ENCODE measurements around the gene FNIP1.
"Not testable (repeated sequence)": the region's sequence is repeated elsewhere in the genome, so short reads cannot be mapped to it uniquely, and the experiment has no call there.

Gene FNIP1

GRCh38 chr5:131693894-131694293, 102.9 kb downstream of the FNIP1 start:
- in situ Hi-C loops (cut with HindIII; ENCODE audit: low sequenced_read_pairs): no loop called here

GRCh38 chr5:131685516-131686171, 111.2 kb downstream of the FNIP1 start:
- in situ Hi-C loops (cut with HindIII; ENCODE audit: low sequenced_read_pairs): no loop called here

DNA sequence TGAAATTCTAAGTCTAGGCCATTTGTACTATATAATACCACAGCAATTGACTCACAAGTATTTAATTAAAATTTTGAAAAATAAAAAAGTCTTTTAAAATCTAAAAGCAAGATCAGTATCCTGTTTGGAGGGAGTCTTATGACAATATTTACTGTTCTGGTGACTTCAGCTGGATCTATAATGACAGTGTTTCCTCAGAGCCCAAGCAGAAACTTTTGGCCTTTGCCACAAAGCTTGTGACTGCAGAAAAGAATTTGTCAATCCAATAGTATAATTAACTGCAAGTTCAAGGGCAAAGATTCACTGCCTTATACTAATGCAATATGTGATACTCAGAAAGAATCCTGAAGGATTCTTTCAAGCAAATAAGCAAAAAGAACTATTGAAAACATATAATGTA, 112.2 kb downstream of the FNIP1 start:
- in situ Hi-C loops (cut with HindIII; ENCODE audit: low sequenced_read_pairs): no loop called here

- in situ Hi-C loops (cut with HindIII; ENCODE audit: low sequenced_read_pairs): no loop called here
Observed at GRCh38 chr5:131684051-131684450, 112.8 kb downstream of the FNIP1 start.

GRCh38 chr5:131682826-131683225, 114.0 kb downstream of the FNIP1 start:
- in situ Hi-C loops (cut with HindIII; ENCODE audit: low sequenced_read_pairs): no loop called here

DNA sequence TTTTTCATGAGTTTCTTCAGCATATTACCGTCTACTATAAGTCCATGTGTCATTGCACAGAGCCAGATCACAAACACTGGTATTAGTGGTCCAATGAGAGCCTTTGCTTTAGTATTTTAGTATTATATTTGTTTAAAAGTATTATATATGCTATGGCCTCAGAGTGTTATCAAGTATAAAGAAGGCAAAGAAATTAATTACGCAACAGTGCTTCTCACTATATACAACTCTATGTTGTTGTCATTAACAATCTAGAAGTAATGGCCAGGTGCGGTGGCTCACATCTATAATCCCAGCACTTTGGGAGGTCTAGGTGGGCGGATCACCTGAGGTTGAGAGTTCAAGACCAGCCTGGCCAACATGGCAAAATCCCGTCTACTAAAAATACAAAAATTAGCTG, 114.6 kb downstream of the FNIP1 start:
- in situ Hi-C loops (cut with HindIII; ENCODE audit: low sequenced_read_pairs): no loop called here

- in situ Hi-C loops (cut with HindIII; ENCODE audit: low sequenced_read_pairs): no loop called here
Observed at GRCh38 chr5:131679911-131680310, 116.9 kb downstream of the FNIP1 start.

DNA sequence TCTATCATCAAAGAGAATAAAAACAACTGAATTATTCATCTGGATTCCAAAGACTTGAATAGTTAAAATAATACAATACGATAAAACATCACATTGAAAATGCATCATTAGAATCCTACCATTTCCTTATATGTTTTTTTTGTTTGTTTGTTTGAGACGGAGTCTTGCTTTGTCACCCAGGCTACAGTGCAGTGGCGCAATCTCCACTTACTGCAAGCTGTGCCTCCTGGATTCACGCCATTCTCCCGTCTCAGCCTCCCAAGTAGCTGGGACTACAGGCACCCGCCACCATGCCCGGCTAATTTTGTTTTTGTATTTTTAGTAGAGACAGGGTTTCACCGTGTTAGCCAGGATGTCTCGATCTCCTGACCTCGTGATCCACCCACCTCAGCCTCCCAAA, 118.5 kb downstream of the FNIP1 start:
- in situ Hi-C loops (cut with HindIII; ENCODE audit: low sequenced_read_pairs): not testable (repeated sequence)

- in situ Hi-C loops (cut with HindIII; ENCODE audit: low sequenced_read_pairs): no loop called here
Observed at GRCh38 chr5:131677115-131677514, 119.7 kb downstream of the FNIP1 start.

GRCh38 chr5:131672776-131673175, 124.0 kb downstream of the FNIP1 start:
- in situ Hi-C loops (cut with HindIII; ENCODE audit: low sequenced_read_pairs): no loop called here

DNA sequence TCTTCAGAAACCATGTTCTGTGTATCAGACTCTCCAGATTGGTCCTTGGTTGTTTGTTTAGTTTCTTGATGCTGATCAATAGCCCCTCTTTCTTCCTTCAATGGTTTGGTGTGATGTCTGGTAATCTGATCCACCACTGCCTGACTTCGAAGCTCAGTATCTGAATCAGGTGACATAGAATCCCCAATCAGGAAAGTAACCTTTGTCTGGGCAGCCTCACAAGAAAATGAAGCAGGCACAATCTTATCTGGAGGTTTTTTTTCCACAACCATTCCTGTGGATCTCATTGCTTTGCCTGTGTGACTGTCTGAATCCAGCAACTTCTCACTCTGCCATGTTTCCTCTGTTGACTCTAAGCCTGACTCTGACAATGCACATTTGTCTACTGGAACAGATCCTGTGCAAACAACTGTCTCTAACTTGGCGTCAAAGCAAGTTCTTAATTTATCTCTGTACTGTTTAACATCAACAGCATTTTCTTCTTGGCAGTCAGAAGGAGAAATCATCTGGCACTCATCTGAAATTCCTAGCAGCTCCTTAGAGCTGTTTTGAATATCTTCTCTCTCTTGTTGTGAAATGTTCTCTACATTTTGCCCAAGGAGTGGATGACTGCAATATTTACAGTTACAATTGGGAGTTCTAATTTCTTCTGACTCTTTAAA, 124.7 kb downstream of the FNIP1 start:
- in situ Hi-C loops (cut with HindIII; ENCODE audit: low sequenced_read_pairs): no loop called here

DNA sequence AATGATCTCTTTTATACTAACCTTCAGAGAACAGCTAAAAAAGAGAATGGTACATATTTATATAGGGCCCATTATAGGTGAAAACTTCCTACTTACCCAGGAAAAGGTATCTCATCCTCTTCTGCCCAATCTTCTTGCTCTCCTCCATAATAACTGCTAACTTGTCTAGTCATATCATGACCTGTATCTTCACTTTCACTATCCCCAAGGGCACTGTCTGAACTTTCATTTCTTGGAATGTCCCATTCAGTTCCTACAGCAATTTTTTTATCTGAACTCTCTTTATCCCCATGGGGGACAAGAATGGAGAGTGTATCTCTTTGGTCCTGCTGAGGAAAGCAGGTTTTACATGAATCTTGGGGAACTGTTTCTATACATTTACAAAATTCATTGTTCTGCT, 125.4 kb downstream of the FNIP1 start:
- in situ Hi-C loops (cut with HindIII; ENCODE audit: low sequenced_read_pairs): no loop called here

GRCh38 chr5:131664929-131665328, 131.9 kb downstream of the FNIP1 start:
- in situ Hi-C loops (cut with HindIII; ENCODE audit: low sequenced_read_pairs): no loop called here

DNA sequence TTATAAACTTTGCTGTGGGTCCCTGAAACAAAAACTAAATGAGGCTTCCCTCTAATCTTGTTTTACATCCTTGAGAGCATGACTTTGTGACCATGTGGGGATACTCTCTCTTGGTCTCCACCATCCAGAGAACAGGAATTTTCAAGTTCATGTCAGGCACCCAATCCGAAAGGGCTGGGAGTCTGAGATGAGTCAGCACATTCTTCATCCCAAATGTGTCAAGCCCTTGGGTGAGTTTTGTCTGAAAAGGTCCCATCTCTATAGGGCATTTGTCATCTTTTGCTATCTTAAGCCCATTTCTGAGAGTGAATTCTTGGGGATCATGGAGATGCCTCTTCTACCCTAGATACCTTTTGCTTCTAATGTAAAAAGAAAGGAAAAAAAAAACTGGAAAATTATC, 134.9 kb downstream of the FNIP1 start:
- in situ Hi-C loops (cut with HindIII; ENCODE audit: low sequenced_read_pairs): no loop called here

- in situ Hi-C loops (cut with HindIII; ENCODE audit: low sequenced_read_pairs): no loop called here
Observed at GRCh38 chr5:131659841-131660240, 137.0 kb downstream of the FNIP1 start.

GRCh38 chr5:131659290-131659689, 137.5 kb downstream of the FNIP1 start:
- in situ Hi-C loops (cut with HindIII; ENCODE audit: low sequenced_read_pairs): no loop called here

DNA sequence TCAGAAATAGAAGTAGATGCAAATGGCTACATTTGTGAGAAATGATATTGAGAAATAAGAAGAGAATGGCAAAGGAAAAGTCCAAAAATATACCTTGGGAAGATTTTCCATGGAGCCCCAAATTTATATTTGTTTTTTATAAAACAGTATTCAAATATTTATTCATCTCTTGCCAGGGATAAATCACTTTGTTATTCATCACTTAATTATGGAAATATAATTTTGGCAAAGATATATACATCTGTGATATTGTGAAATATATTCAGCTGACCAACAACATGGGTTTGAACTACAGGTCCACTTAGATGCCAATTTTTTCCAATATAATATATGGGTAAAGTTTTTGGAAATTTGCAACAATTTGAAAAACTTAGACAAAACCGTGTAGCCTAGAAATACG, 142.0 kb downstream of the FNIP1 start:
- in situ Hi-C loops (cut with HindIII; ENCODE audit: low sequenced_read_pairs): no loop called here

DNA sequence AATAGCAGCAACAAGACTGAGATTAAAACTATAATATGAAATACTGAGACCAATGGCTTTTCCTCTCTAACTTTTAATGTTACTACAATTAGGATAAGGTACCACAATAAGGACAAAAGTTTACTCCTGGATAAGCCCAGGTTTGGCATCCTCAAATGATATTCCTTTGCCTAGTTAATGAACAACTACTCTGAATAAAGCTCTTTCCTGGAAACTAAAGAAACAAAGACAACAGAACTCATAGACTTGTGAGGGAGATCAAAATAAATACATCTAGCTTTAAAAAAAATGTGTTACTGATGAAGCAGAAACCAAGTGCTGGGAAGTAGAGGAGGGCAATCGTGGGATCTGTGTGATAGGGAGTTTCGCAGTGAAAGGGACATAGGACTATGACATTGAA, 142.5 kb downstream of the FNIP1 start:
- in situ Hi-C loops (cut with HindIII; ENCODE audit: low sequenced_read_pairs): no loop called here

GRCh38 chr5:131649161-131649560, 147.7 kb downstream of the FNIP1 start:
- in situ Hi-C loops (cut with HindIII; ENCODE audit: low sequenced_read_pairs): no loop called here

DNA sequence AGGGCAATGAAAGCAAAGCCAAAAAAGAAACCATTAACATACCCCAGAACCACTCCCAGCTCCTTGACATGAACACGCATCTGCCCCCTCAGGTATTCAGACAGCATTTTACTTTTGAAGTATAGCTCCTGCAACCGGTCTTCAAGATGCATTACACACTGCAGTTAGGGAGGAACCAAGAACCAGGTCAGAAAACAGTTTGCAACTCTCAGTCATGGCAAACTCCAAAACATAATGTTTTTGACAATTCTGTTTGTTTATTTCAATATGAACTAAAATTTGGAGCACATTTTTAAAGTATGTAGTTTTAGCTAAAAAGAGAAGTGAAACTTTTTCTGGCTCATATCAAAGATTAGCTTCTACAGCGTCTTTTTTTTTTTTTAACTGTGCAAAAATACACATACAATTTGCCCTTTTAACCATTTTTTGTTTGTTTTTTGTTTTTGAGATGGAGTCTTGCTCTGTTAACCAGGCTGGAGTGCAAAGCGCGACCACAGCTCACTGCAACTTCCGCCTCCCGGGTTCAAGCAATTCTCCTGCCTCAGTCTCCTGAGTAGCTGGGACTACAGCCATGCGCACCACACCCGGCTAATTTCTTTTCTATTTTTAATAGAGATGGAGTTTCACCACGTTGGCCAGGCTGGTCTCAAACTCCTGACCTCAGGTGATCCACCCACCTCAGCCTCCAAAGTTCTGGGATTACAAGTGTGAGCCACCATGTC, 149.6 kb downstream of the FNIP1 start:
- in situ Hi-C loops (cut with HindIII; ENCODE audit: low sequenced_read_pairs): no loop called here

DNA sequence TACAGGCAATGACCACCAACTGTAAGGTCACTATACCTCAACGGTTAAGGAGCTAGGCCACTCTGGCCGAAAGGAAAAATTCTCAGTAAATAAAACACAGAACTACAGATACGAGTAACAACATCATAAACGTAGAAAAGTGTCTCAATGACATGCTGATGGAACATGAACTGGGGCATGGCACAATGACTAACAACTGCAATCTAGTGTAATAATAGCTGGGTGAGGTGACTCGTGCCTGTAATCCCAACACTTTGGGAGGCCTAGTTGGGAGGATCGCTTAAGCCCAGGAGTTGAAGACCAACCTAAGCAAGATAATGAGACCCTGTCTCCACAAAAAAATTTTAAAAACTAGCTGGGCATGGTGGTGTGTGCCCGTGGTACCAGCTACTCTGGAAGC, 152.0 kb downstream of the FNIP1 start:
- in situ Hi-C loops (cut with HindIII; ENCODE audit: low sequenced_read_pairs): no loop called here

DNA sequence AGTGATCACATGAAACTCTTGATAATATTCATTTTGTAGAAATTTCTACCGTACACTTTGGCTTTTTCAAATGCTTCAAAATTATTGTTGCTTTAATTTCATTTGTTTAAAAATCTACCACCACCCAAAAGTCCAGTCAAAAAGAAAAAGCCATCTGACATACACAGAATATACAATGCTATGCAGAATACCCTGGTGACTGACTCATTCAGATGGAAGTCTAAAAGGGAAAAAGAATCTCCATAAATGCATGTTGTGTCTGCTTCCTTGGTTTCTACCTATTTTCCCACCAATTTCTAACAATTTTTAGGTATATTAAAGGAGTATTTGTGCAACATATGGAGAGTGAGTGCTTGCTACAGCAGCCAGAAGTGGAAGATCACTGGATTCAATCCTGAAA, 152.4 kb downstream of the FNIP1 start:
- in situ Hi-C loops (cut with HindIII; ENCODE audit: low sequenced_read_pairs): no loop called here
